Measurements from ENCODE around the gene PHACTR4.

Gene PHACTR4

GRCh38 chr1:28437264-28437923 lies 67.9 kb downstream of the PHACTR4 start (continued):
- no peak for TF ChIP-seq AEBP2 (tag by site-specific recombination; IDR thresholded peaks at IDR 0.05; ENCODE audit: borderline replicate concordance)
- TF ChIP-seq FEZF1 (tag by site-specific recombination; IDR thresholded peaks at IDR 0.05), result no peak
- TF ChIP-seq ZNF658 (tag by site-specific recombination; IDR thresholded peaks at IDR 0.05), result no peak
- no peak for TF ChIP-seq YY2 (tag by site-specific recombination; IDR thresholded peaks at IDR 0.05)
- TF ChIP-seq KLF9 (tag by site-specific recombination; IDR thresholded peaks at IDR 0.05; ENCODE audit: low read depth), result no peak
- TF ChIP-seq ZNF639 (tag by site-specific recombination; IDR thresholded peaks at IDR 0.05), result 0 out of 2 replicates have a peak, but pooled peaks have one; percentile 23
- no peak for TF ChIP-seq ZNF654 (tag by site-specific recombination; IDR thresholded peaks at IDR 0.05; ENCODE audit: low read depth)
- TF ChIP-seq ZNF707 (tag by site-specific recombination; IDR thresholded peaks at IDR 0.05), result no peak
- TF ChIP-seq ZSCAN18 (tag by site-specific recombination; IDR thresholded peaks at IDR 0.05), result no peak
- TF ChIP-seq ZNF202 (tag by site-specific recombination; IDR thresholded peaks at IDR 0.05; ENCODE audit: borderline replicate concordance), result no peak
- no peak for TF ChIP-seq ZNF223 (tag by site-specific recombination; IDR thresholded peaks at IDR 0.05)
- no peak for TF ChIP-seq ZNF621 (tag by site-specific recombination; IDR thresholded peaks at IDR 0.05)
- TF ChIP-seq ZNF585B (tag by site-specific recombination; IDR thresholded peaks at IDR 0.05), result no peak
- no peak for TF ChIP-seq ZNF571 (tag by site-specific recombination; IDR thresholded peaks at IDR 0.05)
- TF ChIP-seq ZNF140 (tag by site-specific recombination; IDR thresholded peaks at IDR 0.05), result no peak
- no peak for TF ChIP-seq MYNN (tag by site-specific recombination; IDR thresholded peaks at IDR 0.05; ENCODE audit: borderline replicate concordance)
- TF ChIP-seq KLF16 (tag by site-specific recombination; IDR thresholded peaks at IDR 0.05), result no peak
- TF ChIP-seq ZBTB26 (tag by site-specific recombination; optimal IDR thresholded peaks at IDR 0.05), result no peak
- TF ChIP-seq ZBTB6 (tag by site-specific recombination; IDR thresholded peaks at IDR 0.05), result peak; percentile 44; the same call in 1 of the 2 replicates
- no peak for TF ChIP-seq ZNF521 (tag by site-specific recombination; IDR thresholded peaks at IDR 0.05)
- TF ChIP-seq ZSCAN23 (tag by site-specific recombination; IDR thresholded peaks at IDR 0.05), result 0 out of 2 replicates have a peak, but pooled peaks have one; percentile 13
- TF ChIP-seq GLIS1 (tag by site-specific recombination; IDR thresholded peaks at IDR 0.05), result peak; percentile 85
- TF ChIP-seq SALL2 (tag by site-specific recombination; IDR thresholded peaks at IDR 0.05; ENCODE audit: borderline replicate concordance), result no peak
- no peak for TF ChIP-seq ZNF214 (tag by site-specific recombination; IDR thresholded peaks at IDR 0.05; ENCODE audit: borderline replicate concordance)
- TF ChIP-seq ZBTB7A (tag by site-specific recombination; IDR thresholded peaks at IDR 0.05; ENCODE audit: low read depth), result no peak
- TF ChIP-seq ZNF157 (tag by site-specific recombination; IDR thresholded peaks at IDR 0.05), result no peak
- peak; percentile 36; the same call in 1 of the 2 replicates for TF ChIP-seq GLIS2 (tag by site-specific recombination; IDR thresholded peaks at IDR 0.05)
- no peak for TF ChIP-seq ZNF404 (tag by site-specific recombination; IDR thresholded peaks at IDR 0.05)
- TF ChIP-seq PRDM6 (tag by site-specific recombination; IDR thresholded peaks at IDR 0.05), result 0 out of 2 replicates have a peak, but pooled peaks have one; percentile 20
- TF ChIP-seq ZBTB8A (tag by site-specific recombination; IDR thresholded peaks at IDR 0.05), result no peak

Measured in HEK293 (cell line).